Astrocyte (in vitro differentiated cells and primary cell): ENCODE results near the gene KRT78. TPM values are rescaled to one million over a fixed set of nuclear protein-coding genes. Genes with fewer than 3 reads are reported as not detected.

ENCODE experiments used
- DNase-seq: peaks from one replicate; pipeline ENCODE4 v3.0.0-alpha.2; 2010; ENCODE audit warnings: low read depth
- FAIRE-seq: peaks from 2 replicates; lab custom pipeline; 2011; peaks lifted over from hg19 to GRCh38; lab: Jason Lieb, UNC
- H2AFZ ChIP-seq: 2 replicates; pipeline ENCODE4 v1.6.0; 2012; ENCODE audit warnings: low read depth, low read length, inconsistent platforms
- H3K27ac ChIP-seq: 2 replicates; pipeline ENCODE4 v1.5.1; 2011; ENCODE audit warnings: low read depth, low read length, inconsistent platforms
- H3K27me3 ChIP-seq: 2 replicates; pipeline ENCODE4 v1.6.0; 2011; ENCODE audit warnings: low read length, inconsistent platforms; ENCODE audit not compliant: insufficient read depth
- H3K36me3 ChIP-seq: 2 replicates; pipeline ENCODE4 v1.5.1; 2011; ENCODE audit warnings: low read length, inconsistent platforms; ENCODE audit not compliant: insufficient read depth
- H3K4me1 ChIP-seq: 2 replicates; pipeline ENCODE4 v1.5.1; 2011; ENCODE audit warnings: low read length, inconsistent platforms; ENCODE audit not compliant: insufficient read depth
- H3K4me2 ChIP-seq: 2 replicates; pipeline ENCODE4 v1.6.0; 2012; ENCODE audit warnings: low read length, inconsistent platforms
- H3K4me3 ChIP-seq: 2 replicates; pipeline ENCODE4 v1.5.1; 2011; ENCODE audit warnings: low read depth, mild to moderate bottlenecking, low read length, inconsistent platforms; ENCODE audit not compliant: insufficient read depth
- H3K79me2 ChIP-seq: 2 replicates; pipeline ENCODE4 v1.6.0; 2012; ENCODE audit warnings: mild to moderate bottlenecking, low read length, inconsistent platforms; ENCODE audit not compliant: insufficient read depth
- H3K9ac ChIP-seq: 2 replicates; pipeline ENCODE4 v1.6.0; 2012; ENCODE audit warnings: mild to moderate bottlenecking, low read length, inconsistent platforms
- H3K9me3 ChIP-seq: 2 replicates; pipeline ENCODE4 v1.5.1; 2012; ENCODE audit warnings: low read depth, mild to moderate bottlenecking, low read length, inconsistent platforms; ENCODE audit not compliant: insufficient read depth
- H4K20me1 ChIP-seq: 2 replicates; pipeline ENCODE4 v1.6.0; 2012; ENCODE audit warnings: low read length, inconsistent platforms; ENCODE audit not compliant: insufficient read depth
- H3K27ac Mint-ChIP-seq: one replicate; pipeline ENCODE4 v1.8.0; 2021; ENCODE audit warnings: mild to moderate bottlenecking, mixed read lengths; ENCODE audit not compliant: unreplicated experiment
- H3K27me3 Mint-ChIP-seq: one replicate; pipeline ENCODE4 v1.8.0; 2021; ENCODE audit warnings: low read depth, mixed read lengths; ENCODE audit not compliant: unreplicated experiment
- H3K36me3 Mint-ChIP-seq: one replicate; pipeline ENCODE4 v1.8.0; 2021; ENCODE audit warnings: low read depth, mixed read lengths; ENCODE audit not compliant: unreplicated experiment
- H3K4me1 Mint-ChIP-seq: one replicate; pipeline ENCODE4 v1.8.0; 2021; ENCODE audit warnings: low read depth, mixed read lengths; ENCODE audit not compliant: unreplicated experiment
- H3K4me3 Mint-ChIP-seq: one replicate; pipeline ENCODE4 v1.8.0; 2021; ENCODE audit warnings: mild to moderate bottlenecking, moderate library complexity, mixed read lengths; ENCODE audit not compliant: unreplicated experiment
- H3K9me3 Mint-ChIP-seq: one replicate; pipeline ENCODE4 v1.8.0; 2021; ENCODE audit warnings: mild to moderate bottlenecking, mixed read lengths; ENCODE audit not compliant: unreplicated experiment
- EZH2 ChIP-seq: IDR thresholded peaks from 2 replicates; pipeline ENCODE4 v1.6.1; 2012; ENCODE audit warnings: mild to moderate bottlenecking, low read length, inconsistent platforms; ENCODE audit not compliant: insufficient read depth
- total RNA-seq: library from RNA; stranded (reverse); gene quantifications from 2 replicates; pipeline ENCODE4 v1.2.1, GENCODE V29; 2021
- TF ChIP-seq, protein P1 (sequence below): IDR thresholded peaks from 2 replicates; pipeline ENCODE4 v1.5.1; 2011; ENCODE audit warnings: low read depth, mild to moderate bottlenecking, inconsistent platforms, low read length, moderate library complexity; ENCODE audit not compliant: insufficient read depth

The KRT78 gene
- total RNA-seq, 1 donor from 2014 or later = not detected

DNA sequence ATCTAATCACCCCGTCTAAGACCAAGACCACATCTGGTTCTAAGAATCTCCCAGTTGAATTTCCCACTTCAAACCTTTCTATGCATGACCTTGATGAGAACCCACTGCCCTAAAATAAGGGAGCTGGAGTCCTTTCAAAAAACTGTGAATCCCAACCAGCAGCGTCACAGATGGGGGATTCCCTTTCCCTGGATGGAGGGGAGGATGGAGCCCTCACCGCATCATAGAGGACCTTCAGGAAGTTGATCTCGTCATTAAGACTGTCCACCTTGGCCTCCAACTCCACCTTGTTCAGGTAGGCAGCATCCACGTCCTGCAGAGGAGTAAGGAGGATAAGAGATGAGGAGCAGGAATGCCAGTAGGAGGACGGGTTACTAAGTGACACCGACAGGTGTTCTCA is 39.6 kb downstream of the KRT78 start:
- no peak overlapping the region for H3K4me3 ChIP-seq
- FAIRE-seq = no peak
- Mint-ChIP-seq H3K36me3 (no peaks in the 10 kb centered on the region), H3K27me3 (peaks cover 61% of the 10 kb centered on the region), H3K4me3 (no peak overlapping the region), H3K9me3 (no peaks in the 10 kb centered on the region), H3K4me1 (no peaks in the 10 kb centered on the region), H3K27ac (no peak overlapping the region)
- H3K36me3 ChIP-seq = no peaks in the 10 kb centered on the region
- no peaks in the 10 kb centered on the region for H4K20me1 ChIP-seq
- TF ChIP-seq, protein P1, sequence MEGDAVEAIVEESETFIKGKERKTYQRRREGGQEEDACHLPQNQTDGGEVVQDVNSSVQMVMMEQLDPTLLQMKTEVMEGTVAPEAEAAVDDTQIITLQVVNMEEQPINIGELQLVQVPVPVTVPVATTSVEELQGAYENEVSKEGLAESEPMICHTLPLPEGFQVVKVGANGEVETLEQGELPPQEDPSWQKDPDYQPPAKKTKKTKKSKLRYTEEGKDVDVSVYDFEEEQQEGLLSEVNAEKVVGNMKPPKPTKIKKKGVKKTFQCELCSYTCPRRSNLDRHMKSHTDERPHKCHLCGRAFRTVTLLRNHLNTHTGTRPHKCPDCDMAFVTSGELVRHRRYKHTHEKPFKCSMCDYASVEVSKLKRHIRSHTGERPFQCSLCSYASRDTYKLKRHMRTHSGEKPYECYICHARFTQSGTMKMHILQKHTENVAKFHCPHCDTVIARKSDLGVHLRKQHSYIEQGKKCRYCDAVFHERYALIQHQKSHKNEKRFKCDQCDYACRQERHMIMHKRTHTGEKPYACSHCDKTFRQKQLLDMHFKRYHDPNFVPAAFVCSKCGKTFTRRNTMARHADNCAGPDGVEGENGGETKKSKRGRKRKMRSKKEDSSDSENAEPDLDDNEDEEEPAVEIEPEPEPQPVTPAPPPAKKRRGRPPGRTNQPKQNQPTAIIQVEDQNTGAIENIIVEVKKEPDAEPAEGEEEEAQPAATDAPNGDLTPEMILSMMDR = no peak
- TF ChIP-seq EZH2 = no peak
- no peaks in the 10 kb centered on the region for H3K9me3 ChIP-seq
- H2AFZ ChIP-seq = no peak overlapping the region
- H3K79me2 ChIP-seq = no peaks in the 10 kb centered on the region
- H3K4me1 ChIP-seq = no peaks in the 10 kb centered on the region
- peaks cover 43% of the 10 kb centered on the region for H3K27me3 ChIP-seq
- DNase-seq = no peak
- no peak overlapping the region for H3K4me2 ChIP-seq
- no peak overlapping the region for H3K9ac ChIP-seq
- no peak overlapping the region for H3K27ac ChIP-seq

DNA sequence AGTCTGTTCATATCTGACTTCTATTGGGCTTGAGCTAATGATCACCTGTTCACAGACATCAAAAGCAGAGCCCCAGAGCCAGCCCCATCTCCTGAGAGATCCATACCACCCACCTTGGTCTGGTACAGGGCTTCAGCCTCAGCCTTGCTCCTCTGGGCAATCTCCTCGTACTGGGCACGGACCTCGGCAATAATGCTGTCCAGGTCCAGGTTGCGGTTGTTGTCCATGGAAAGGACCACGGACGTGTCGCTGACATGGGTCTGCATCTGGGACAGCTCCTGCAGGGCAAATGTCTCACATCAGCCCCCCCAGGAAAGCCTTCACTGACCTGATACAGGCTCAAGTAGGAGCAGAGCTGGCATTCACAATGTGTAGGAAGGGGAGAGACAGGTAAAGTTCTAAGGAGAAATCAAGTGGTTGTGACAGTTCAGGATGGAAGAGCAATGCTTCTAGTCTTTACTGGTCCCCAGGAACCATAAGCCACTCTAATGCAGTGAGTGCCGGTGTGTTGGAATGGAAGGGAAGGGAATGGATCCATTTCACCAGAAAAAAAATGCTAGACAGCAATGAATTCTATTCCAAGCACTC is 40.1 kb downstream of the KRT78 start:
- Histone ChIP-seq H3K4me3 (no peak overlapping the region), H3K4me1 (no peaks in the 10 kb centered on the region), H3K9ac (no peak overlapping the region), H4K20me1 (no peaks in the 10 kb centered on the region), H3K9me3 (no peaks in the 10 kb centered on the region), H3K27ac (no peak overlapping the region), H3K27me3 (peaks cover 43% of the 10 kb centered on the region), H2AFZ (no peak overlapping the region), H3K79me2 (no peaks in the 10 kb centered on the region), H3K36me3 (no peaks in the 10 kb centered on the region), H3K4me2 (no peak overlapping the region)
- Mint-ChIP-seq H3K36me3 (no peaks in the 10 kb centered on the region), H3K9me3 (no peaks in the 10 kb centered on the region), H3K27ac (no peak overlapping the region), H3K27me3 (peaks cover 61% of the 10 kb centered on the region), H3K4me1 (no peaks in the 10 kb centered on the region), H3K4me3 (no peak overlapping the region)
- no peak for DNase-seq
- TF ChIP-seq, protein P1 = no peak
- TF ChIP-seq EZH2 = no peak
- no peak for FAIRE-seq
